GM15510 (cell line): ENCODE results near the gene SH3GLB2.

Experiments used
- POLR2A ChIP-seq: IDR thresholded peaks from 3 replicates; pipeline ENCODE4 v1.6.1; 2011; ENCODE audit warnings: borderline replicate concordance; ENCODE audit not compliant: insufficient read length; ENCODE audit errors: extremely low read depth

The SH3GLB2 gene

DNA sequence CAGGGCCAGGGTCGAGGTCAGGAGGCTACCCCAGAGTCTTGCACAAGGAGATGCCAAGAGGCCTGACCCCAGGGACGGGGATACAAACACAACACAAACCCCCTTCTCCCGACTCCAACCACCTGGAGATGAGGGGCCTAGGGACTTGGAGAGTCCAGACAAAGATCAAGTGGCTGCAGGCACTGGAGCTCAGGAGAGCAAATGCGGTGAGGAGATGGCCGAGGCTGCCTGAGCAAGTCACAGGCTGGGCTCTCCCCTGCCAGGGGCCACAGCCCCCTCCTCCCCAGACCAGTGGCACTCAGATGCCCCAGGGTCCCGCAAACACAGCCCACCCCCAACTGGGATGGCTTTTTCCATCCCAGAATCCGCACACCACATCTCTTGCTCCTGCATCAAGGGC, 15.8 kb downstream of the SH3GLB2 start:
- TF ChIP-seq POLR2A, result no peak

DNA sequence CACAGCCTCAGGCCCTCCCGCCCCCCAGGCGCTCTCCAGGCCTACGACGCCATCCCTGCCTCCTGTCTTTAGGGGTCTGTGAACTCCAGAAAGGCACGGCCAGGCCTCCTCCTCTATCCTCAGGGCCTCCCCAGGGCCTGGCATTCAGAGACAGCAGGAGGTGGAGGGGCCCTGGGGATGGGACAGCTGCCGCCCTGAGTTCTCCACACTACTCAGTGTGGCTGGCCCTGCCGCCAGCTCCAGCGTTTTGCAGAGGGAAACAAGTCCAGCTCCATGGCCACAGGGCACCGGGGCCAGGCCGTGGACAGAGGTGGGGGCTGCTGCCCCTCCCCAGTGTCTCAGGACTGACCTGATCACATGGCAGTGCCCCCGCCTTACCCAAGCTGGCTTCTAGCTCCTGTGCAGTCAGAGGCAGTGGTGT, 16.4 kb downstream of the SH3GLB2 start:
- TF ChIP-seq POLR2A, result no peak

DNA sequence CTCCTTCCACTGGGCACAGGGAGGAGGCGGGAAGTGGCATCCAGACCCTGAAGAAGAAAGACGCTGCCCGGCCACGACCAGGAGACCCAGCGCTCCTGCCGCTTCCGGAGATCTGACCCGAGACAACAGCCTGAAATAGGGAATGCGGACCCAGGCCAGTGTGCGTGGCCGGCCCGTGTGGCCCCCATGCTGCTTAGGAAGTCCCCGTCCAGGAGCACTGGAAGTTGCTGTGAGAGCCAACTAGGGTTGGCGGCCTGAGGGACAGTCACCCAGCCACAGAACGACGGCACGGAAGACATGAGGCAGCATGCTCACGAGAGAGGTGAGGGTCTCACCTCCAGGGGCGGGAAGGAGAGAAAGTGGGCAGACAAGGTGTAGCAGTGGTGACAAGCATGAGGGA, 17.0 kb downstream of the SH3GLB2 start:
- no peak for TF ChIP-seq POLR2A

DNA sequence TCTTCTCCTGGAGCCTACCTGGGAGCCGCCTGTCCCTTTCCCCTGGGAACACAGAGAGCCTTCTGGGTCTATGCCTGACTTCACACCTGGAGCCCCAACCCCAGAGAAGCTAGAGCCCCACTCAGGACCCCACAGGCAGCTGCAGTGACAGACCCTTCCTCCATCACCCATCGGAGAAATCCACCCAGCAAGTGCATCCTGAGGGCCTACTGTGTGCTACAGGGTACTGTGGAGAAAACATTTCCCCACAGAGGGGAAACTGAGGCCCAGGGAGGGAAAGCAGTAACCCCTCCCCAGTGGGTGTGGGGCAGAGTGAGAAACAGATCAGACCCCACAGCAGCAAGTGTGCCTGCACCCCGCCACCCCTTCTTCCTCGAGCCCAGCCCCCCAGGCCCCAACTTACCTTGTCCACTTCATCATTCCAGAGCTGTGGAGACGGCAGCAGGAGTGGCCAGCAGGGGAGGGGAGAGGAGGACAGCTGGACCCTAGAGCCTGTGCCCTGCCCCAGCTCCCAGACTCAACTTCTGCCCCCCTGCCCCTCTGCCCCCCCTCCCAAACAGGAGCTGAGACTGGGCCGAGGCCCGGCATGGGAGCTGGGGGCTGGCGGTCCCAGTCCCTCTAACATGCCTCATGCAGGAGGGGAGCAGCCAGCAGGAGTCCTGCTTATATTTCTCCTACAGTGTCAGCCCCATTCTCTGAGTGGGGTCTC, 17.7 kb downstream of the SH3GLB2 start:
- TF ChIP-seq POLR2A, result no peak

DNA sequence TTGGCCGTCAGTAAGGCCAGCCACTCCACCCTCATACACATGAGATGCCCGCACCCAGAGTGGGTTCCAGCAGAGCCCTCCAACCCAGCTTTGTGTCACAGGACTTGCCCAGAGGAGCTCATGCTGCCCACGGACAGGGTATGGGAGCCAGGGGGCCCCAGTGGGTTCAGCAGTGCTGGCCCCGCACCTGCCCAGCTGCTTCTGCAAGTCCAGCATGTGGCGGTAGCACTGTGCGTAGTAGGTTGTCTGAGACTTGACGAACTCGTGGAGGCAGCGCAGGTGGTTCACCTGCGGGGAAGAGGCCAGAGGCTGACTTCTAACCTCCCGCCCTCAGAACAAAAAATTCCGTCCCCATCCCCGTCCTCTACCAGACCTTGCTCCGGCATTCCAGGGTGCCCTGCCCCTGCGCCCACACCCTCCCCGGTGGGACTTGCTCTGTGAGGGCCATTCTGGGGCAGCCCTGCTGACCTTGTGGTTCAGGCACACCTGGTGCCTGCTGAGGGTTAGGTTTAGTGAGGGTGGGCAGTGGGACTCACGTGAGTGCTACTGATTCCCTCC, 18.5 kb downstream of the SH3GLB2 start:
- no peak for TF ChIP-seq POLR2A

DNA sequence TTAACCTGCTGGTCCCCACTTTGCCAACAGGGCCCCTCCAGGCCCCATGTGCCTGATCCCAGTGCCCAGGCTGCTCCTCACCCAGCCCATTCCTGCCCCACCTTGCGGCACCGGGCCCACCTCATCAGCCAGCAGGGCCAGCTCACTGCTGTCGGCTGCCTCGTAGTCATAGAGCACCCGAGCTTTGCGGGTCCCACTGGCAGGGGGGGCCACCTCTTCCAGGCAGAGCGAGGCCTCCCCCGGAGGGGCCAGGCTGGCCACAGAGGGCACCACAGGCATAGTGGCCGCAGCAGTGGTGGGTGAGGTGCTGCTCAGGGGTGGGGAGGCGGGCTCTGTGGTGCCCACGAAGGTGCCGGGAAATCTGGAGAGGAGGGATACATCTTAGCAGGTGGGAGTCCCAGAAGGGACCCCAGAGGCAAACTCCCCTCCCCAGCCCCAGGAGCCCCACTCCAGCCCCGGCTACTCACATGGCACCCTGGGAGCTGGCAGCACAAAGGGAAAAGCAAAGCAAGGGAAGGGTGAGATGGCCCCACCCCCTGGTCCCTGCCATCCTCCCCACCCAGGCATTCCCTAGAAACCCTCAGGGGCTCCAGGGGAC, 19.0 kb downstream of the SH3GLB2 start:
- TF ChIP-seq POLR2A, result no peak

DNA sequence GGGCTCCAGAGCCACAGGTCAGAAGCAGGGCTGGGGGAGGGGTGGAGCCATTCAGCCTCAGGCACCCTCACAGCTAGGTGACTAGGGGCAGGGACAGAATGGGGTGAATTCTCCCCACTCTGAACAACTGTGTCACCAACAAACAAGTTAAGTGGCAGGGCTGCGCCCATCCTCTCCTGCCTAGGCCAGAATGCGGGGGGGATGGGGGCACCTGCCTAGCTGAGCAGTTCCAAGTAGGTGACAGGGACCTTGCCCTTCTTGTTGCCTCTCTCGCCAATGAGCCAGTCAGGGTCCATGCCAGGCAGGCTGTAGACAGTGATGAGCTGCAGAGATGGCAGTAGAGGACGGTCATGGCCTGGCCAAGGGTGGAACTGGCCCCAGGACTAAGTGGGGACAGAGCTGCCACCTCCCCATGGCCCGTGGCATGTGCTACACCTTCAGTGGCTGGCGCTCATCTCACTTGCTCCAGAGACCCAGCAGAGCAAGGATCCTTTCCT, 19.6 kb downstream of the SH3GLB2 start:
- TF ChIP-seq POLR2A, result no peak

DNA sequence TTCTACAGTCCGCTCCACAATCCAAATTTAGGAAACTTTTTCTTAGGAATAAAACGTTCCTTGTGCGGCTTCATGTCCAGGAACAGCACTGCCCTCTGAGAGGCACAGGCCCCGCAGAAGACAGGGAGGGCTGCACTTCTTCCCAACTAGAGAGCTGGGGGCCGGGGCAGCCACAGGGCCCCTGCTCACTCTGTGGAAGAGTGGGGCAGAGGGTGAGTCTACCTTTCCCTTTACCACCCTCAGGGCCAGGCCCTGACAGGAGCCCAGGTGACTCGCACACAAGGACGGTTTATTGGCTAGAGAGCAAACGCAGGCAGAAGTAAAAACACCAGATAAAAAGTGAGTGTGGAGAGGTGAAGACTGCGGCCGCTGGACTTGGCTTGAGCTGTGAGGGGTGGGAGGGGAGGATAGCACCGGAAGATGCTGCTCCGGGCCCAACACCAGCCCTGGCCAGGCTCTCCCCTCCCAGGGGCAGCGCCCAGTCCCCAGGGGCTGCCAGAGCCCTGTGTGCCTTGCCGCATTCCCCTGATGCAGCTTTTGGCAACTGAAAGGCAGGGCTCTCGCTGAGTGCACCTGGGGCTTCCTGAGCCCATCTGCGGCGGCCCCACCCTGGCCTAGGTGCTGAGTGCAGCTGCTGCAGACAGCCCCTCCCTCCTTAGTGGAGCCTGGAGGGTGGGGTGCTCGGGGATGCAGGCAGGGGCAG, 20.2 kb downstream of the SH3GLB2 start:
- TF ChIP-seq POLR2A, result no peak

DNA sequence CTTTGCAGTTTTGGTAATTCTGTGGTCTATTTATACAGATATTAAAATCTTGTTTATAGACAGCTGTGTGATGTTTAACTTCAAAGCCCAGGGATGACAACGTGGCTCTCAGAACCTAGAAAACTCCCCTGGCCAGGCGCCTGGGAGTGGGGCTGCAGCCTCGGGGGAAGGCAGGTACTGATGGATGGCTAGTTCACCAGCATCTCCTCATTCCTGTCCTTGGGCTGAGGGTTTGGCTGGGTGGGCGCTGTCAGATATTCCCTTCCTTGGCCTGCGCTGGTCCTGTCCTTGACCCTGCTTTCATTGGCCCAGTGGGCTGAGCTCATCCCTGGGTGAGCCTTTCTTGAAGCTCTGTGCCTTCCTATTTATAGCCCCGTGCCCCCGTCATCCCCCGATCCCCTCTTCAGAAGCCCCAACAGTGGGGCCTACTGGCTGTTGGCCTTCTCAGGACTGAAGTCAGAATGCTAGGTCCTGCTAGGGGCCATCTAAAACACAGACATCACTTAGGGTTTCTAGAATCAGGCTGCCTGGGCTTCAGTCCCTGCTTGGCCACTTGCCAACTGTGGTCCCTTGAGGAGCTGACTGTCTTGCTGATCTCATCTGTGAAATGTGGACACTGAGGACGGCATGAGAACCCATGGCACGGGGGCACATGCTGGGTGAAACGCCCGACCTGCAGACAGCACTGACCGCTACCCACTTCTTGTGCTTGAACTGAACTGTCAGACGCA, 20.9 kb downstream of the SH3GLB2 start:
- no peak for TF ChIP-seq POLR2A

DNA sequence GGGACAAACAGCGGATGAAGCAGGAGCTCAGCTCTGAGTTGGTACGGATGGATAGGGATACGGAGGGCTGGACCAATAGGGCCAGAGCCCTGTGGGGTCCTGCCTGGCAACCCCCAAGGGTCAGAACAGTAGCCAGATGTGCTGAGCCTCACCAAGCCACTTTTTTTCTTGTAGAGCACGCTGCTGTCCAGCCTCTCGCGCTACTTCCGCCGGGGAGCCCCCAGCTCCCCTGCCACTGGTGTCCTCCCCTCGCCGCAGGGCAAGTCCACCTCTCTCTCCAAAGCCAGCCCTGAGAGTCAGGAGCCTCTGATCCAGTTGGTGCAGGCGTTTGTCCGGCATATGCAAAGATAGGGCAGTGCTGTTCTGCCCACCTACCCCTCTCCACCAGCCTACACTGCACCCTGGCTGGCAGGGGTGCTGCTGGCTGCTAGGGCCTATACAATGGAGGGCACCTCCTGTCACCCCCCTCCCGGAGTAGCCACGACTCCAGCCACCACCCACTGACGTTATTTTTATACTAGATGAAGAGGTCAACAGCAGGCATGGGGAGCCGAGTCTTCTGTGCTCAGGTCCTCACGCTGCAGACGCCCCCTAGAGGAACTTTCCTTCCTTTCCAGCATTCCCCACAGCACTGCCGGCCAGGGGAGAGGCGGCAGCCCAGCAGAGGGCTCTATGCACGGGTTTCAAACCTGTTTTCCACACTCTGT, 21.6 kb downstream of the SH3GLB2 start:
- no peak for TF ChIP-seq POLR2A

DNA sequence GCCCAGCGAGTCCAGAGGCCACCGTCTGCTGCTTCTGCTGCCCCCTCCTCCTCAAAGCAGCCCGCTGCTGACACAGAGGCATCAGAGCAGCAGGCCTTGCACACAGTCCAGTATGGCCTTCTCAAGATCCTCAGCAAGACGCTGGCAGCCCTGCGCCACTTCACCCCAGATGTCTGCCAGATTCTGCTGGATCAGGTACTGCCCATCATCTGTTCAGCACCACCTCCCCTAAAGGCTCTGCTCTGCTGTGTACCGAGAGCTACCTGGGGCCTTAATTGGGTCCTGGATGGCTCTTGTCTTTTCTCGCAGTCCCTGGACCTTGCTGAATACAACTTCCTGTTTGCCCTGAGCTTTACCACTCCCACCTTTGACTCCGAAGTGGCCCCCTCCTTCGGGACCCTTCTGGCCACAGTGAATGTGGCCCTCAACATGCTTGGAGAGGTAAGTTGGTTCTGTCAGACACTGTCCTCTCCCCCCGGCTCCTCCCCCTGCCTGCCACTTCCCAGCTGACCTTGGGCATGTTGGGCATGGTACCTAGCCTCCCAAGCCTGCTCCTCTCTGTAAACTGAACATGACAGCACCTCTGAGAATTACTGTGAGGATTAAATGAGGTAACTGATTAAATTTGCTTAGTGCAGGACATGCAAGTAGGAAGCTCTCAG, 22.7 kb downstream of the SH3GLB2 start:
- TF ChIP-seq POLR2A, result no peak

DNA sequence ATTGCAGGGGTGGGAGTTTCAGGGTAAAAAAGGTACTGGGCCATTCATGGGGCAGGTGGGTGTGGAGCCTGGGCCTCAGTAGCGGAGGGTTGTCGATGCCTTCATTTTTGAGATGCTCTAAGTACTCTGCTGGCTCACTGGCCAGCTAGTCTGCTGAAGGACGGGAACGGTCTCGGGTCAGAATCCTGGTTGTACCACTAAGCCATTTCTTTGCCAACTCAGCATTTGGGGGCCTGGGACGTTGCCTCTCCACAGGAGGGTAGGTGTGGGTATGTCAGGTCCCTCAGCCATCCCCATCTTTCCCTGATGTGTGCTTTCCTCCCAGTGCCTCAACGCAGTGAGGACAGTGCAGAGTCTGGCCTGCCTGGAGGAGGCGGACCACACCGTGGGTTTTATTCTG, 25.1 kb downstream of the SH3GLB2 start:
- no peak for TF ChIP-seq POLR2A

DNA sequence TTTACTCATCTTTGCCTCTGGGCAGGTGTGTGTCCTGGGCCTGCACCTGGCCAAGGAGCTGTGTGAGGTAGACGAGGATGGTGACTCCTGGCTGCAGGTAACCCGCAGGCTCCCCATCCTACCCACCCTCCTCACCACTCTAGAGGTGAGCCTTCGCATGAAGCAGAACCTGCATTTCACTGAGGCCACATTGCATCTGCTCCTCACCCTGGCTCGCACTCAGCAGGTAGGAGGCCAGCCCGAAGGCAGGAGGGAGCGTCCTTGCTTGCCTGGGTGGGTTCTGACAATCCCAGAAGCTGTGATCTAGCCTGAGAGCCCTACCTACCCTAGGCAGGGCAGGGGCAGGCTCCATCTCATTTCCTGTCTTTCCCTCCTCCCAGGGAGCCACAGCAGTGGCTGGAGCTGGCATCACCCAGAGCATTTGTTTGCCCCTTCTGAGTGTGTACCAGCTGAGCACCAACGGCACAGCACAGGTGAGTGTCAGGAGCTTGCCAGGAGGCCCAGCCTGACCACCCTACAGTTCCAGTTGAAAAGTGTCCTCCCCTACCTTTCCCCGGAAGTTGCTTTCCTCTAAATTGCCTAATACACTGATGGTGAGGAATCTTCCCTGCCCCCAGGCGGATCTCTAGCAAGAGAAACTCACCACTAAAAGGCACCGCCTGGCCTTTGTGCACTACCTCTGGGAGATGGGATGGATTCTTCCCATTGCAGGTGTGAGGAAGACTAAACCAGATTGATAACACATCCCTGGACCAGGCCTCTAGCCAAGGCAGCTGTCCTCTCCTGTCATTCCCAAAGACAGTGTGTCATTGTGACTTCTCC, 26.4 kb downstream of the SH3GLB2 start:
- TF ChIP-seq POLR2A, result no peak
